Measurements from ENCODE around the gene TMEM214.

Gene TMEM214

DNA sequence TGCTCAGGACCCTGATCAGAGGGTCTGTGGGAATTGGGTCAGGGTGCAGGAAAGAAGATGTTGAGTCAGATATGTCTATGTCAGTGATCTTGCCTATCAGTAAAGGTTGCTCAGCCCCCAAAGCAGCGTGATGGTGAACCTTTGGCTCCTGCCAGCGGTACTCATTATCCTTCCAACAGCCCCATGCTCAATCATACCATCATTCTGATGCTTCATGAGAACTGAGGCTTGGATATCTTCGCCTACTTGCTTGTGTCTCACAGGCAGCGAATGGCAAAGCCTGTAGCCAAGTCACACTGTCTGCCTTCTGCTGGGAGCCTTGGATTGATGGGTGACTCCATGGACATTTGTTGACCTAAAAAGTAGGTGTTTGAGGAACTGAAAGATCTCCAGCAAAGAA is 19.0 kb upstream of the TMEM214 start:
- no peak for DNase-seq

DNA sequence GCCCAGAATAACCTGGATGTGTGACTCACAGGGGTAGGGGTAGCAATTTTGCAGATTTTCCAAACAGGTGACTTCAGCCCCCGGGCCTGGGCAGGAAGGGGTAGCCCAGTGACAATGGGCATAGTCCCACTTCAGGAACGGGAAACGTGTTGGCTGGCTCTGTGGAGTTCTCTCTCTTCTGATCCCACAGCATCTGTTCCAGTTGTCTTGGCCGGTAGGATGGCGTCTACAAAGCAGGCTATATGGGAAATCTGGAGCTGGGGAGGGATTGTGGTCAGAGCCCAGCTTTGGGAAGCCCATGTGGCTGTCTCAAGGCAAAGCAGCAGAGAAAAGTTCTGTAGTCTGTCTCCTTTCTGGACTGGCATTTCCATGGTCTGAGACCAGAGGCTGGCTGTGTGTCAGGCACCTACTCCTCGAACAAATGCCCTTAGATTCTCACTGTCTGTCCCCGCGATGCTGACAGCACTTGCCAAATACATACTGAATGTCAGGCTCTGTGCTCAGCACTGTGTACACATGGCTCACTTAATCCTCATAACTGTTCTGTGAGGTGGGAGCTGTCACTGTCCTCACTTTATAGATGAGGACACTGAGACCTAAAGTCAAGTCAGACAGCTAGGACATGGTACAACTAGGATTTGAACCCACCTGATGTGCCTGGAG is 17.9 kb upstream of the TMEM214 start:
- no peak for DNase-seq

DNA sequence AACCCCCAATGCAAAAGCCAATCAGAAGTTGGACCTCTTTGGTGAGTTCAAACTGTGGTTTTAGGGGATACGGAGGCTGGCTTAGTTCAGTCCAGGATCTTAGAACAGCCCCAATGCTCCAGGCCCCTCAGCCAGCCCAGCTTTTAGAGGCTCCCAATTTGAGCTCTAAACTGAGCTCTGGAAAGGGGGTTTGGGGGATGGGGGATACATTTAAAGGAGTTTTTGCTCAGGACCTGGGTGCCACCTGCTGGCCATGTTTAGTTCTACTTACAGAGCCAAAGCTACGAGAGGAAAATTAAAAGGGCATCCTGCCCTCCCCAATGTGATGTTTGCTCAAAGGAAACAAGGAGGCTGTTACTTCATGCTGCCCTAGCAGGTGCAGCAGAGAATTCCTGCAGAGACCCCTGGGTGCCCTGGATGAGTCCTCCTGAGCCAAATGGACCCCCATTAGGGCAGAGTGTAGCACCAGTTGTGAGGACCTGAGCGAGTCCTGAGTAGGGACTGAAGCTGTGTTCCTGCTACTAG is 15.9 kb upstream of the TMEM214 start:
- DNase-seq, result peak; percentile 70

DNA sequence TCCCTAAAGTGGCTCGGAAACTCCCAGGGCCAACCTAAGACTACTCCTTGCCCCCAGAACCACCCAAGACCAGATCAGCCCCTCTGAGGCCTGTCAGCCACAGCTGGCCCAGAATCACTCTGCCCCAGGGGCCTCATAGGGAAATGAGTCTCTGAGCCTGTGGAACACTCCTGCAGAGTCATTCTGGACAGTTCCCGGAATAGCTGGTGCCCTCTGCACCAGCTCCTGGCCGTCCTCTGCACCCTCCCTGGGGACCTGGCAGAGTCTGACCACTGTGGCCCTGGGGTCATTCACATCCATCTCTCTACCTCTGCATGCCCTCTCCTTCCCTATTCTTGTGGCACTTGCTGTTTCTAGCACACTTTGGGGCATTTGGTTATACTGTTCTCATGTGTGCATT is 14.6 kb upstream of the TMEM214 start:
- no peak for DNase-seq

DNA sequence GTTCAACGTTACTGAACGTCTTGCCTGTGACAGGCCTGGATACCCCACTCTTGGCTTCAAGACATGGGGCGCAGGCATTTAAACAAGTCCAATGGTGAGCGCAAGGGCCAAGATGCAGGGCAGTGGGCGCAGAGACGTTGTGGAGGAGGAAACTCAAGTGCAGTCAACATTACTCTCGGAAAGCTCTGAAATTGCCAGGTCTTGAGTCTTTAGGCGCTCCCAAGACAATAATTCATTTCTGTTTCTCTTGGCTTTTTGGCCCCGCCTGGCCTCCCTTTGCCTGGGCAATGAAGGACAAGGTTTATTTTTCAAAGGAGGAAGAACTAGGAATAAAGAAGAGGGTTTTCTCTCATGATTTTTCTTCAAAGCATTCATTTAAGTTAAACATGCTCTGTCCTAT is 13.3 kb upstream of the TMEM214 start:
- no peak for DNase-seq

DNA sequence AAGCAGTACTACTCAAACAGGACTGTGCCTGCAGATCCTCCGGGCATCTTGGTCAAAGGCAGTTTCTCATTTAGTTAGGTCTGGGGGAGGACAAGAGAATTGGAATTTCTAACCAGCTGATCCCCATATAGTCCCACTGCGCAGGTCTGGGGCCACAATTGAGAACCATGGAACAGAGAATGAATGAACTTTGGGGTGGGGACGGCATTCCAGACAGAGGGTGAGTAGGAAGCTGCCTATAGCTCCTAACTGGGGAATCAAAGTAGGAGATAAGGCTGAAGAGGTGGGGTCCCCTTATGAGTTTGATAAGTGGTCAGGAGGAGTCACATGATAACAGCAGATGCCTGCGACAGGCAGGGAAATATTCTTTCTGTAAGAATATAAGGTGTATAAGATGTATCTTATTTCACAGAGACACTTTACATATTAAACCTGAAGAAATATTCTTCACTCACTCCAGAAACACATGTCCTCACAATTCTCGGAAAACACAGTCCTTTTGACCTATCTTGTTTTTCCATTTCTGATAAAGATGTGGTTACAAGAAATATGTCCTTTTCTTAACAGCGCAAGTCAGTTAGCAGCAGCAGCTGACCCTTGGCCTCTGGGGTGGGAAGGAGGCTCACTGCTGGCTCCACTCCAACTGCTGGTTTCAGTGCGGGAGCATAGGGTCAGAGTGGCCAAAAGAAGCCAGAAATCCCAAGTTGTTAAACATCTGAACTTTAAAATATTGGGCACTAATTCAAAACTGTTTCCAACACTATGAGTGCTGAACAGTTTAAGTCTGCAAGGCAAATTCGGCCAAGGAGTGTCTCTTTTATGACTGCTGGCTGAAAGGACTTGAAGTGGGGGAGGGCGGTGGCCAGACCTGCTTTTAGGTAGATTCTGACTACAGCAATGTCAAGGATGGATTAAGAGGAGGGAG is 12.6 kb upstream of the TMEM214 start:
- DNase-seq, result no peak

DNA sequence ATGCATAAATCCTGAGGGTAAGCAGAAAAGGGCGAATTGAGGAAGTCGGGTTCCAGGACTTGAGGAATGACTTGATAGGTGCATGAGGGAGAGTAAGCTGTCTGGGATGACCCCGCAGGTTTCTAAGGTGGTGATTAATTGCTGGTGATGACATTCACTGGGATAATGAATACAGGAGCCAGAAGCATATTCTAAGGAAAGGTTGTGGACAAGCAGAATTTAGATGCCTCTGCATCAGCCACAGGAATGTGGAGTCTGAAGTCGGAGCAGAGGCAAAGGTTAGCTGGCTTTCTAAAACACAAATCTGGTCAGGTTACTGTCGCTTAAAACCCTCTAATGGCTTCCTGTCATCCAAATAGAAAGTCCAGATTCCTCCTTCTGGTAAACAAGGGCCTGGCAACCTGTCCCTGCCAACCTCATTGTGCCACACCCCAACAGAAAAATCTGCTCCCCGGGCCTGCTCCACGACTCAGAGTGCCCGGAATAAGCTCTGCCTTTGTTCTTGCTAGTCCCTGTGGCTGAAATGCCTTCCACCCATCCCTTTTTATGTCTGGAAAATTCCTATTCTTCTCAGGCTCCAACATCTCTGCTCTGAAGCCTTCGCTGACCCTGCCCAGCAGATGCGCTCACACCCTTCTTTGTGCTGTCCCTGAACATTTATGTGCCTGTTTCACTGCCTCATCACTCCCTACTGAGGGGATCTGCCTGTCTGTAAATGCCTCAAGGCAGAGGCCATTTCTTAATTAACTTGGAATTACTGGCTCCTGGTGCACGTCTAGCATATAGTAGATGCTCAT is 11.3 kb upstream of the TMEM214 start:
- DNase-seq, result no peak

DNA sequence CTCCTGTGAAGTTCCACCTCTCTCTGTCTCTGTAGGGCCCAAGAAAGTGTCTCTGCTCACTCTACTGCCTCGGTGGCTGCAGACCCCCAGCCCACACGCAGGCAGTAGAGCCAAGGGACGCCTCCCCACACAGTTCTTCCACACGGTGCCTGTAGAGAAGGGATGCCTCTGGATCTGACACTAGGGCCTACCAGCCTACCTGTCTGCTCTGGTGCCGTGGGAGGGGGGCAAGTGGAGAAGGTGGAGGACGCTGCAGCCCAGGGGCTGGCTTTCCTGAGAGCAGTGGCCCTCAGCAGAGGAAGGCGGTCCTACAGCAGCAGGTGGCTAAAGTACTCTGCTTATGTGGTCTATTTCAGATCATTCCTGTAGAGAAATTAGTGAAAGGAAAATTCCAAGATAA is 9.0 kb upstream of the TMEM214 start:
- no peak for DNase-seq

DNA sequence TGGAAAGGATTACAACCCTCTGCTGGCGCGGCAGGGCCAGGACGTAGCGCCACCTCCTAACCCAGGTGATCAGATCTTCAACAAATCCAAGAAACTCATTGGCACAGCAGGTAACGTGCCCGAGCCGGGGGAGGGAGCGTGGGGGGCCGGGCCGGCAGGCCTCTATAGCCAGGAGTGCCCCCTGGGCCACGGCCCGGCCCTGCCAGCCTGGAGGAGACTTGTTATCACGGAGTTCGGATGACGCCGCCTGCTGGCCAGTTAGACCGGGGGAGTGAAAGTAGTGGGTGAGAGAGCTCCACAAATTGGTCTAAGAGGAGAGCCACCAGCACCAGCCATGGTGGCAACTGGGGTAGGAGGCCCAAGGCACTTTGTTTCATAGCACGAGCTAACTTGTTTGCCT is 8.6 kb upstream of the TMEM214 start:
- DNase-seq, result no peak

DNA sequence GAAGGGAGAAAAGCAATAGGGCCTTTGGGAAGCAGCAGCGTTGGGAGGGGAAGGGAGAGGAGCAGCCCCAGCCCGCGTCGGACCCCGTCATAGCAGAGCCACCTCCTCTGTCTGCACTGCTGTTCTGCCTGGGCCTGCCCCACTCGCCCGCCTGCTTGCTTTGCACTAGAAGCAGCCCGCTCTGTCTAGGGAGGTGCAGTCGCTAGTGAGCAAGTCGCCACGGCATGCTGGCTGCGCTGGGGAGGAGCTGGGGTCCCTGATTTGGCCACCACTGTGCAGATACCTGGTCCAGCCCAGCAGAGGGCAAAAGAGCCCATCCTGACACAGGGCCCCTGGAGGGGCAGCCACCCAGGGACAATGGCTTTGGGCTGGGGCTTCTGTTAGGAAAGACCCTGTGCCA is 8.0 kb upstream of the TMEM214 start:
- DNase-seq, result no peak

DNA sequence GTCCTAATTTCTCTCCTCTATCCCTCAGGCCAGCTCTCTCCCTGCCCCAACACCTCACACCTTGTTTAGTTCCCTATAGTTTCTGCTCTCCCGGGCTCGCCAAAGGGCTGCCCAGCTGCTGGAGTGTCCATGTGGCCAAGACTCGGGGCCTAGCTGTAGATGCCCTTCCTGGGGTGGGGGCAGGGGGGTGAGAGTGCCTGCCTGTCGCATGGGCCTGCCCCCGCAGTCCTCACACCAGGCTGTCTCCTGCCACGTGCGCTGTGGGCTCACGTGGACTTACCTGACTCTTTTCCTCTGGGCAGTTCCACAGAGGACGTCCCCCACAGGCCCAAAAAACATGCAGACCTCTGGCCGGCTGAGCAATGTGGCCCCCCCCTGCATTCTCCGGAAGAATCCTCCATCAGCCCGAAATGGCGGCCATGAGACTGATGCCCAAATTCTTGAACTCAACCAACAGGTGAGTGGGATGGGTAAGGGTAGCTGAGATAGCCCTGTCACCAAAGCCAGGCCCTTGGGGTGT is 7.4 kb upstream of the TMEM214 start:
- DNase-seq, result no peak

DNA sequence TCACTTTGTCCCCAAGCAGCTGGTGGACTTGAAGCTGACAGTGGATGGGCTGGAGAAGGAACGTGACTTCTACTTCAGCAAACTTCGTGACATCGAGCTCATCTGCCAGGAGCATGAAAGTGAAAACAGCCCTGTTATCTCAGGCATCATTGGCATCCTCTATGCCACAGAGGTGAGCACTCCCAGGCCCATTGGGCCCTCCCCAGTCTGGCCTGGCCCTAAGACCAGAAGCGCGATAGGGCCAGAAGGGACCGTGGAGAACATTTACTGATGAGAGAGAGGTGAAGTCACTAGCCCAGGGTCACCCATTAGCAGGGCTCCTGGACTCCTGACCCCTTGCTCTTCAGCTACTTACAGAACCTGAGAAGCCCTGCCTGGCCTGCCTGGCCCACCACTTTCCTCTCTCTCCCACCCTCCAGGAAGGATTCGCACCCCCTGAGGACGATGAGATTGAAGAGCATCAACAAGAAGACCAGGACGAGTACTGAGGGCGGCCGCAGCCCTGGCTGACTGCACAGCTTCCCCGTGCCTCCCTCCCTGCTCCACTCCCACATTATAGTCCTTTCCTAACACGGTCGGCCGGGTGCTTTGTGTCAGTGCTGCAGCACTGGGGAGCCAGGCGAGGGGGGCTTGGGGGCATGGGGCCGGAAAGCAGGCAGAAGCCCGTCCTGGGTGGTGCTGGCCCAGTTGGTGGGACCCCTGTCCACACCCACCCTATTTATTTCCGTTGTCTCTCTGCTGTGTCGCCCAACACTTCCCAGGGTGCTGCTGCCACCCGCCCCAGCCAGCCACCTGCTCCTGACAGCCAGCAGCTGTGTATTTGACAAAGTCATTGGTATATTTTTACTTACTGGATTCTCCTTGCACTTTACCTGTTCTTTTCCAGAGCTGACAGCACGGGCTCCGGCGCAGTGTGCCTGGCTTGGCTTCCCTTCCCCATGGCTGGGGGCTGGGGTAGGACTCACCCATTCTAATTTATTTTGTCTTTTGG is 6.6 kb upstream of the TMEM214 start:
- DNase-seq, result no peak

DNA sequence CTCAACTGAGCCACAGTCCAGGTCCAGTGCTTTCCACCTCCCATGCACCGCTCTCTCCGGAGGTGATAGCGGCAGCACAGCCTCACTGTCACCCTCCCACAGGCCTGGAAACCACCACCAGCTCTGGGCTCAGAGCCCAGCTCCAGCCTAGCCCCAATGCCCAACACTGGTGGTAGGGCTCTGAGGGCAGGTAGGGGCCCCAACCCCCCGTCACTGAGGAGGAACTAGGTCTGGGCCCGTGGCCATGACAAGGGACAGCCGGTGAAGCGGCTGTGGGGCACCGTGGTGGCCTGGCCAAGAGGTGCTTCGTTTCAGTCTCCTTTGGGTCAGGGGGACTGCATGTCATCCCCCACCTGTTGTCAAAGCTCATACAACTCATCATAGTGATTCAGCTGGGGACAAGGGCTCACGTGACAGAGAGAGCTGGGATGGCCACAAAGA is 5.5 kb upstream of the TMEM214 start:
- no peak for DNase-seq

DNA sequence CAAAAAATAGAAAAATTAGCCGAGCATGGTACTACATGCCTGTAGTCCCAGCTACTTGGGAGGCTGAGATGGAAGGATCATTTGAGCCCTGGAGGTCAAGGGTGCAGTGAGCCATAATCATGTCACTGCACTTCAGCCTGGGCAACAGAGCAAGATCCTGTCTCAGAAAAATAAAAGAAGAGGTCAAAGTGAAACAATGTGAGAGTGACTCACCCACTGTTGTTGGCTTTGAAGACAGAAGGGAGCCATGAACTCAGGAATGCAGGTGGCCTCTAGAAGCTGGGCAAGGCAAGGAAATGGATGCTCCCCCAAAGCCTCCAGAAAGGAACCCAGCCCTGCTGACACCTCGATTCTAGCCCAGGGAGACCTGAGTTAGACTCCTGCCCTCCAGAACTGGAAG is 3.7 kb upstream of the TMEM214 start:
- DNase-seq, result peak; percentile 23

DNA sequence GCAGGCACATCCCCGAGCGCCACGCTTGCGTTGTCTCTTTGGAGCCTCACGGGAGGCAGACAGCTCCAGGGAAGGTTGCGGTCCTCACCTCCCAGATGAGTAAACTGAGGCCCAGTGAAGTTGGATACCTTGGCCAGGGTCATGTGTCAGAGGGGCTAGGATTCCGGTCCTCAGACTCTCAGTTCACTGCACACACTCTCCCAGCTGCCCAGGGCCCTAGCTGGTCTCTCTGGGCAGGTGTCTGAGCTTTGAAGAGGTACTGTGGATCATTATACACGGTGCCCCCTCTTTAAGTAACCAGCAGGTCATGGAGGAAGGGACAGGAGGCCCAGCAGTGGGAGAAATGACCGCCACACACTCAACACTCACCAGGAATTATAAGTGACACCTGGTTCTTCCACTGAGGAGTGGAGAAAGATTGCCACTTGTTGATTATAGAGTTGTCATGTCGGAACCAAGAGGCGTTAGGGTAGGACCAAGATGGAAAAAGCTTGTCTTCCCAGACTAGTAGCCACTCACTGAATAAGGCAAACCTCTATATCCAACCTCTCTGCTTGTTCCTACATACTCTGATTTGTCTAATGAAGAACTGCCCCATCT is 588 bp downstream of the TMEM214 start:
- DNase-seq, result no peak

DNA sequence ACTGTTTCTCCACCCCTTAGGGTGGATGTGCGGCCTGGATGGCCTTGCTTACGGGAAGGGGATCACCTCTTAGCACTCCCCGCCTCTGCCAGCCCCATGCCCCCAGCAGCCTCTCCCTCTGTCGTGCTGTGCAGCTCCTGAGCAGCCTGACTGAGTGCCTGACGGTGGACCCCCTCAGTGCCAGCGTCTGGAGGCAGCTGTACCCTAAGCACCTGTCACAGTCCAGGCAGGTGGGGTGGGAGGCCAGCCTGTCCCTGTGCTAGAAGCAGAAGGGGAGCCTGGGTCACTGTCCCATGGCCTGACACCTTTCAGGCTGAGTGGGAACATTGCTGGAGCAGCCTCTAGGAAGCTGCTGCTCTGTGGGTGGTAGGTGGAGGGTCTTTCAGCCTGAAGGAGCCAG is 5.2 kb downstream of the TMEM214 start:
- no peak for DNase-seq

DNA sequence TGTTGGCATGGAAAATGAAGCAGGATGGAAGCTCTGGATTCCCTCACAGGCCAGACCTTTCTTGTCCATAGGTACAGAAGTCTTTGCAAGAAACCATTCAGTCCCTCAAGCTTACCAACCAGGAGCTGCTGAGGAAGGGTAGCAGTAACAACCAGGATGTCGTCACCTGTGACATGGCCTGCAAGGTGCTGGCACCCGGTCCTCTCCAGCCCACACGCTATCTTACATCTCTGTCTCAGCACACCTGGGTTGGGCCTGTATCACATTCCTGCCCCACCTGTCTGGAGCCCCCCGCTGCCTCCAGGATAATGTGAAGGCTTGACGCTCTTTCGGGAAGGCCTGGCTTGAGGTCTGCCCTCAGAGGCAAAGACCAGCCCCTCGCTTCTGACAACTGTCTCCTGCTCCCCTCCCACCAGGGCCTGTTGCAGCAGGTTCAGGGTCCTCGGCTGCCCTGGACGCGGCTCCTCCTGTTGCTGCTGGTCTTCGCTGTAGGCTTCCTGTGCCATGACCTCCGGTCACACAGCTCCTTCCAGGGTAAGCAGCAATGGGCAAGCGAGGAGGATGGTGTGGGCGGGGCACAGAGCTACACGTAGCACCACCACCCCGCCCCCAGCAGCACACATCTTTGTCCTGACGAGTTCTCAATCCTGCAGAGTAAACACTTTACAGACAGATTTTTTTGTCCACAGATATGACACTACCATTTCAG is 6.0 kb downstream of the TMEM214 start:
- DNase-seq, result no peak

DNA sequence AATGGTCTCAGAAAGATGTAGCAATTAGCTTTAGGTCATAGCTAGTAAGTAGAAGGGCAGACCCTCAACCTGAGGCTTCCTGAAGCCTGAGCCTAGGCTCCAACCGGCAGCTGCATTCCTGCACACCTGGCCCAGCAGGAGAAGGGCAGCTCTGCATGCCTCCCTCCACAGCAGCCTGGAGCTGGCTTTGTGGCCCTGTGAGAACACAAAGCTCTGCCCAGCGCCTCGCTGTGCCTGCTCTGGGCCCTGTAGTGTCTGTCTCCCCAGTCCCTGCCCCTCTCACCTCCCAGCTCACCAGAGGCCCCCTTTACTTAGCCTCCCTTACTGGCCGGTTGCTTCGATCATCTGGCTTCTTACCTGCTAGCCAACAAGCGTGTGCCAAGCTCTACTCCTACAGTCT is 6.7 kb downstream of the TMEM214 start:
- DNase-seq, result no peak

DNA sequence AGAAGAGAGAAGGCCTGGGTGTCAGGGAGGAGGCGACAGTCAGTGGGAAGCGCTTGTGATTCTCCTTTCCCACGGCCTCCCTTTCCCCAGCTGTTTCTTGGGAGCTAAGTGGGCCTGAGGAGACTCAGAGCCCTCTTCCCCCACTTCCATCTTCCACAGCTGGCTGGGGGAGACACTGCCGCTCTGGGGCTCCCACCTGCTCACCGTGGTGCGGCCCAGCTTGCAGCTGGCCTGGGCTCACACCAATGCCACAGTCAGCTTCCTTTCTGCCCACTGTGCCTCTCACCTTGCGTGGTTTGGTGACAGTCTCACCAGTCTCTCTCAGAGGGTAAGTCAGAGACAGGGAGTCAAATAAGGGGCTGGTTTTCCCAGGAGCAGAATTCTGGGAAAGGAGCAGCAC is 7.1 kb downstream of the TMEM214 start:
- DNase-seq, result no peak

DNA sequence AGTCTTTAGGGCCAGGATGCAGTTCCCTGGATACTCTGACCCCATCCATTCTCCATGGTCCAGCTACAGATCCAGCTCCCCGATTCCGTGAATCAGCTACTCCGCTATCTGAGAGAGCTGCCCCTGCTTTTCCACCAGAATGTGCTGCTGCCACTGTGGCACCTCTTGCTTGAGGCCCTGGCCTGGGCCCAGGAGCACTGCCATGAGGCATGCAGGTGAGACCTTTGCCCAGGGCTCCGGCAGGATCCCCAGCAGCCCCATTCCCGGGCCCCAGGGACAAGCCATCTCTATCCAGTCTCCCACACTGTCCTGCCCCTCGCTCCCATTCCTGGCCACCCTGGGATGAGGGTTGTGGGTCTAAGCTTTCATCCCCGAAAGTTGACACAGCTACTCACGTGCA is 7.5 kb downstream of the TMEM214 start:
- DNase-seq, result no peak

DNA sequence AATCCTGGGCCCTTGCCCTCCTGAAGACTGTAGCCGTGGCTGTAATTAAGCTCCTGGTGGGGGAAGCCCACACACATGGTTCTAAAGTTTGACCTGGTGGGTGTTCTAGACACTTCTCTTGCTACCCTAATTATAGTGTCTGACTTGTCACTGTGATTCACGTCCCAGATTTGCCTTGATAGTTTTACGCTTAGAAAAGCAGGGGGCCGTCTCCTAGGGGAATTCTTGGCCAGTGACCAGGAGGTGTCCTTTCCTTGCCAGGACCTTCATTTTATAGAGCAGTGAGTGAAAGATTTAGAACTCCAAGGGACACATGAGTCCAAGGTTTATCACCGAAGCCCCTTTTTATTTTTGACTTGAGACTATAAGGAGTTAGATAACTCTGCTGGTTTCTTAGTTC is 9.0 kb downstream of the TMEM214 start:
- no peak for DNase-seq
